Lower leg skin (tissue), 3 donors: ENCODE measurements around the gene RTL10.

Experiments
- CTCF ChIP-seq, 3 donors: fragments of 450-650 bp; IDR thresholded peaks; one replicate each; pipeline ENCODE4 v1.5.1; 2016; ENCODE audit warnings: antibody characterized with exemption in 3 of 3, mild to moderate bottlenecking in 3 of 3, moderate library complexity in 2 of 3
- POLR2A ChIP-seq, 2 donors: fragments of 450-650 bp; IDR thresholded peaks; one replicate each; pipeline ENCODE4 v1.6.1; 2016 to 2017; ENCODE audit warnings: antibody characterized with exemption in 2 of 2, mild to moderate bottlenecking in 1 of 2, moderate library complexity in 1 of 2

GRCh38 chr22:19902245-19902715 lies 47.6 kb upstream of the RTL10 start:
- TF ChIP-seq CTCF (IDR thresholded peaks at IDR 0.05): no peak
- TF ChIP-seq POLR2A (IDR thresholded peaks at IDR 0.05): no peak
